ENCODE data around the gene C11orf68.

C11orf68 gene

GRCh38 chr11:65888163-65888814 lies 30.6 kb downstream of the C11orf68 start, which contains the start of gene FIBP:
Gene FIBP (minus strand): TSS chr11:65888471. CDS start chr11:65888418, 53 bp downstream.
- peak; percentile 95 for DNase-seq

GRCh38 chr11:65887723-65888162 lies 31.1 kb downstream of the C11orf68 start:
- DNase-seq, result no peak

- DNase-seq, result no peak
Observed at GRCh38 chr11:65886826-65887722, 31.8 kb downstream of the C11orf68 start.

GRCh38 chr11:65885808-65886536 lies 32.9 kb downstream of the C11orf68 start:
- no peak for DNase-seq

GRCh38 chr11:65885231-65885630 lies 33.6 kb downstream of the C11orf68 start:
- no peak for DNase-seq

- DNase-seq, result peak; percentile 86
Observed at GRCh38 chr11:65884716-65885092, 34.2 kb downstream of the C11orf68 start.

GRCh38 chr11:65883786-65884715 lies 34.8 kb downstream of the C11orf68 start:
- DNase-seq, result no peak

- DNase-seq, result no peak
Observed at GRCh38 chr11:65883058-65883761, 35.7 kb downstream of the C11orf68 start.

GRCh38 chr11:65882120-65883057 lies 36.5 kb downstream of the C11orf68 start:
- no peak for DNase-seq

GRCh38 chr11:65880844-65881421 lies 37.9 kb downstream of the C11orf68 start:
- no peak for DNase-seq

- DNase-seq, result no peak
Observed at GRCh38 chr11:65880027-65880426, 38.8 kb downstream of the C11orf68 start.

- DNase-seq, result no peak
Observed at GRCh38 chr11:65879617-65880016, 39.2 kb downstream of the C11orf68 start, which contains the start of gene CTSW. Gene CTSW (plus strand): TSS chr11:65879837. CDS start chr11:65879855, 18 bp downstream.

- DNase-seq, result peak; percentile 98
Observed at GRCh38 chr11:65873318-65874156, 45.3 kb downstream of the C11orf68 start.

GRCh38 chr11:65872586-65873317 lies 46.1 kb downstream of the C11orf68 start, which contains the start of gene EFEMP2:
Gene EFEMP2 (minus strand): TSS chr11:65872800. CDS start chr11:65872354, 446 bp downstream.
- DNase-seq, result no peak

GRCh38 chr11:65871811-65872548 lies 46.9 kb downstream of the C11orf68 start:
- no peak for DNase-seq

- DNase-seq, result no peak
Observed at GRCh38 chr11:65870706-65871681, 47.9 kb downstream of the C11orf68 start.

All from activated CD4-positive, CD25-positive, alpha-beta regulatory T cell treated with anti-CD3 and anti-CD28 coated beads, Interleukin-2, amount 50 U/mL, for 72 hours (primary cell).